Activated T-helper 9 cell treated with anti-CD3 and anti-CD28 coated beads, Interleukin-2, amount 50 U/mL, for 16 hours (primary cell): ENCODE data around the gene CDKAL1.
"Not testable (repeated sequence)": the region's sequence is repeated elsewhere in the genome, so short reads cannot be mapped to it uniquely, and the experiment has no call there.

ENCODE experiments used
- DNase-seq: peaks from one replicate; pipeline ENCODE4 v3.0.0-alpha.2; 2020; ENCODE audit warnings: low read depth

CDKAL1 gene

DNA sequence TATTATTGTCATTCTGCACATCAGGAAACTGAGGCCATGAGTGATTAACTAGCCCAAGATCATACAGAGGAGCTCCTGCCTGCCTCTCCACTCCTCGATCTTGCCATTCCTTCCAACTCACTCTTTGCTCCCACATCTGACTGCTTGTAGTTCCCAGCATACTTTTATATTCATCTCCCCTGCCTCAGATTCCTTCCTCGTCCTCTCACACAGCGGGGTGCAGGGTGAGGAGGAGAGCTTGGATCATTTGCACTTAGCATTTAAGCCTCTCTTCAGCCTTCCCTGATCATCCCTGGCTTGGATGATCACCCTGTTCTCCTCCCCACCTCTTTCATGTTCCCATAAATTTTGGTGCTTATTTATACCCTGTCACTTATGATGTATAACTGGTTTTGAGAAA lies 544.2 kb downstream of the CDKAL1 start:
- no peak for DNase-seq

DNA sequence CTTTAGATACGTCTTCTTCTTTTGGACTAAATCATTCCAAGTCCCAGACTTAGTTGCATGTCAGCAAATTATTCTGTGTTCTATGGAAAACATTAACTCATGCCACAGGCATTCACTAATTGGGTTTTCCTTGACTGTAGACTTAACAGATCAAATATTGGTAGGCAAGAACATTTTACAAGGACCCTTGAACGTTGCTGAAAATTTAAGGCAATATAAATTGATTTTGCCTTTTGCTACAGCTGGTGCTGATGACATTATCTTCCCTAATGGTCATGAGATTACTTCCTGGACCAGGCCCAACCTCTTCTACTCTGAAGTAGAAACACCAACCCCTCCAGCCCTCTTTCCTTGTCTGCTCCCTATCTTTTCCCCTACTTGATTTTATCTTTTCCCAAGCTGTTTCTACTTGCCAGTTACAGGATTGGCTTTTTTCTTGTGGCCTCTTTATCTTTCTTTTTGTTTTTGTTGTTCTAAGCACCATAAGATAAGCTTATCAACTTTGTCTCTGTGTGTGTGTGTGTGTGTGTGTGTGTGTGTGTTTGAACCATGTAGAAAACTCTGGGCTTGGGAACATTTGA lies 545.3 kb downstream of the CDKAL1 start:
- DNase-seq, result no peak

- no peak for DNase-seq
Measured at GRCh38 chr6:21080221-21080620, 546.0 kb downstream of the CDKAL1 start.

DNA sequence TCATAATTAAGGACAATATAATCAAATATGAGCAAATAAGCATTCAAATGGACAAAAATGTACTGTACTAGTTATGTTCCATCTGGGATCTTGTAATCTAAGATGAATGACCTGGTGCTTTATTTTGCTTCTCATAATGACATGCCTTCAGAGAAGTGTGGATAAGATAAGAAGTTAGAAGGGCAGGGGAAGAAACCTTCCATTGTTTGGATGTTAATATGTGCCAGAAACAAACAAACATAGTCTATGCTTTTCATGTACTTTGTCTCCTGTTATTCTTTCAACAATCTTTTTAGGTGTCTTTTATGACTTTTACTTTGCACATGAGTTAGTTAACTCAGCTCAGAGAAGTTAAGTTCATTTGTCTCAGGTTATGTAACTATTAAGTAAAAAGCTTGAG lies 547.8 kb downstream of the CDKAL1 start:
- DNase-seq, result no peak

DNA sequence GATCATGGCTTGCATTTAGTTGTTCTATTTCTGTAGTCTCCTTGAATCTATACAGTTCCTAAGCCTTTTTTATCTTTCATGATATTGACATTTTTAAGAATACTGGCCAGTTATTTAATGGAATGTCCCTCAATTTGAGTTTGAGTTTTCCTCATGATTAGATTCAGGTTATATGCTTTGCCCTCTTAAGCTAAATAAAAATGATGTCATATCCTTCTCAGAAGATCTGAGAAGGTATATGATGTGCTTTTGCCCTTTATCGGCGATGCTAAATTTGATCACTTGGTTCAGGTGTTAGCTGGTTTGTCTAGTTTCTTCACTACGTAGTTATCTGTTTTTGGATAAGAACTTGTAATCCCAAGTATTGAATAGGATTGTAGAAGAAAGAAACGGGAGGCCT lies 549.5 kb downstream of the CDKAL1 start:
- no peak for DNase-seq

GRCh38 chr6:21084656-21085055 lies 550.4 kb downstream of the CDKAL1 start:
- no peak for DNase-seq

- DNase-seq, result no peak
Measured at GRCh38 chr6:21085211-21085610, 551.0 kb downstream of the CDKAL1 start.

- DNase-seq, result no peak
Measured at GRCh38 chr6:21085643-21086042, 551.4 kb downstream of the CDKAL1 start.

DNA sequence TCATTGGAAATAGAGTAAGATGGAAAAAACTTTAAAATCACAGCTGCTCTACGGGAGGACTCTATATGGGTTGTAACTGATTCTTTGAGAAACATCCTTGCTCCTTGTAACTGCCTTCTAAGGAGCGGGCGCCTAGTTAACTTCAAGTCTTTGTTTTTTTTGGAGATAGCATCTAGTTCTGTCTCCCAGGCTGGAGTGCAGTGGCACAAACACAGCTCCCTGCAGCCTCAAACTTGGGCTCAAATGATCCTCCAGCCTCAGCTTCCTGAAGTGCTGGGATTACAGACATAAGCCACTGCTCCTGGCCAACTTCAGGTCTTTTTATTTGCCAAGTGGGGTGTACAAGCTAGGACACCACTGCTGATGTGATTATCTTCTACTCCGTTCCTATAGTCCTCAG lies 552.9 kb downstream of the CDKAL1 start:
- no peak for DNase-seq

- no peak for DNase-seq
Measured at GRCh38 chr6:21091411-21091810, 557.2 kb downstream of the CDKAL1 start.

GRCh38 chr6:21092231-21092772 lies 558.0 kb downstream of the CDKAL1 start:
- DNase-seq, result not testable (repeated sequence)

- DNase-seq, result no peak
Measured at GRCh38 chr6:21095462-21095861, 561.2 kb downstream of the CDKAL1 start.

DNA sequence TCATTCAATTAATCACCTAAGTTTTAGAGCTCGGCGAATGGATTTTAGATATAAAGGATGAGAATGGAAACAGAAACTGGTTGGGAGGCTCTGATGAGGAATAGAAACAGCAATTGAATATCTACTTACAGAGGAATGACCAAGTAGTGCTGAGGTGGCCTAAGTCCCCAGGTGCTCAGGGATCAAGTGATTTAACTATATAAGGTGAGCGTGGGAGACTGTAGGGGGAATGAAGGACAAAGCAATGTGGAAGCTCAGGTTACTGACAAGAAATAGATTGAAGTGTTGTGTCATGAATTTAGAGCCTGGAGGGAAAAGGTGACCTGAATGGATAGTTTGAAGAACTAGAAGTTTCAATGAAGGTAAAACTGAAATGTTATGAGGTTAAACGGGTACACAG lies 563.9 kb downstream of the CDKAL1 start:
- no peak for DNase-seq

DNA sequence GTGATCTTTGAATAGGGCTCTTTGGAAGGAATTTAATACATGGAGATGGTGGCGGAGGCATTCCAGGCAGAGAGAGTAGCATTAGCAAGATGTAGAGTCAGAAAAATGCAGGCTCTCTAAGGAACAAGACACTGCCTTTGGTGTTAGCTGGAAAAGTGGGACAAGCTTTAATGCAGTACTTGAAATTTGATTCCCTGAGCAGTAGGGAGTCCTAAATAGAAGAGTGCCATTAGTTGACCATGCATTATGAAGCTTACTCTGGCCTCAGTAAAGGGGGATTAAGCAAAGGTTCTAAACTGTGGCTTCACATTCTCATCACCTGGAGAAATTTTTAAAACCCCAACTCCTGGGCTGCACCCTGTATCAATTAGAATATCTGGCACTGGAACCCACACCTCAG lies 564.5 kb downstream of the CDKAL1 start:
- DNase-seq, result no peak

- DNase-seq, result no peak
Measured at GRCh38 chr6:21099338-21100314, 565.4 kb downstream of the CDKAL1 start.

GRCh38 chr6:21100991-21101390 lies 566.7 kb downstream of the CDKAL1 start:
- no peak for DNase-seq

DNA sequence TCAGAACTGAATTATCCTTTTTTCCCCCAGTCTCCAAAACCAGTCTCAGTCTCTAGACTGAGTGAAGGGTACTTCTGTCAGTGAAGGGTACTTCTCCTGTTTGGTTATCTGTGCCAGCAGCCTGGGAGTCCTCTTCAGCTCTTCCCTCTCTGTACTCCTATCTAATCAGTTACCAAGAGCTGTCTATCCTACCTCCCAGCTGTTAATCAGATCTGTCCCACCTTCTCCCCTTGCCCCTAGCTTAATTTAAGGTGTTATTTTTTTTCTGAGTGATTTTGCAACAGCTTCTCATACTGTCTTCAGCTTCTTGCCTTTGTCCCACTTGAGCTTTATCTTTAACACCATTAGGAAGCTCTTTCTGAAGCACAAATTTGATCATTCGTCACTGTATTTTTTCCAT lies 567.4 kb downstream of the CDKAL1 start:
- DNase-seq, result no peak

DNA sequence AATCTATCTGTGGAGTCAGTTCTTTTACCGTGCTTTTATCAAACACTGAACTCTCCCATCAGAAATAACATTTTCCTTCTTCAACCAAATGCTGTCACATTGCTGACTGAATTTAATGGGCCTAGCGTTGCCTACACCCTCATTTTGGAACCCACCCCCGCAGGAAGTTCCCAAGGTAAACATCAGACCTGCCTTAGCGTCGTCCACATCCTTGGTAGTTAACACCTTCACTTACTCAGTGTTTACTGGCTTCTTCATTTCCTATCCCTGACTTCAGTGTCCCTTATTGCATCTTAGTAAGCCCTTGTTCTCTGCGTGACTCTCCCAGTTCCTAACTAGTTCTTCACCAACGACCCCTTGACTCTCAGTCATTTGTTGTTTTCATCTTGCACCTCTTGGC lies 567.9 kb downstream of the CDKAL1 start:
- no peak for DNase-seq

DNA sequence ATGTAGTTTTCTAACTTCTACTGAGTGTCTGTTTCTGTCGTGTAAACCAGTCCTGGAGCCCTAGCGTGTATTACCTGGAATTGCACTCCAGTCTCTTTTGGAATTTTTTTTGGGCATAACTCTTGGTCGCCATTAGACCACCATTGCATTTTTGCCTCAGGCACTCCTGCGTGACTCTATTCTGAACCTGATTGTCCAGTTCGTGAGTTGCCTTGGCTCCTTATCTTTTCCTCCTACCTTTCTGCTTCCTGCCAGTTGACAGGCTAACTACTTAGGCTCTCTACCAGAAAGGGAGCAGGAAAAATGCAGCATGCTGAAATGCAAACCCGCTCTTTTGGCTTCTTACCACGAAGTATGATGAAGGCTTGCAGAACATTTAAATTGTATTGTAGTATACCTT lies 568.4 kb downstream of the CDKAL1 start:
- DNase-seq, result no peak

DNA sequence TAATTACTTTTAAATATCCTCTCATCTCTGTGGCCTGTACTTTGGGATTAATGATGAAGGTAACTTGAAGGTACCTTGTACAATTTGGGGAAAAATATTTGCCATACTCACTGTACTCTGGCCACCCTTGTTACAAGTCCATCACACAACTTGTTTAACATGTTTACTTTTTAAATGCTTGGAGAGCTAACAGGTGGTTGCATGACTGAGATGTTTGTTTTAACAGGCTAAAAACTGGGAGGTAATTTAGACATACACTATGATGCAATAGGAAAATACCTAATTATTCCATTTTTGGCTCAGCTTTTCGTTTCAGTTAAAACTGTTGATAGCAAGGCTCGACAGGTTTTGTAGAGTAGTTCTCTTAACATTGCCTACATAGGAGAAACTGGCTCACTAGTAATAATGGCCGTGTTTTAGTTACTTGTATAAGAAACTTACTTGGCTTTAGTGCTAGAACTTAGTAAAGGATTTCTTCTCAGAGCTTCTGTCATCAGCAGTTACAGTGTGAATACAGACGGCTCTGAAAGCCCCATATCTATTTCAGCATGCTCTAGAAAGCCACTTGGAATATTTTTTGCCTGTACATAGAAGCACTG lies 569.5 kb downstream of the CDKAL1 start:
- no peak for DNase-seq

DNA sequence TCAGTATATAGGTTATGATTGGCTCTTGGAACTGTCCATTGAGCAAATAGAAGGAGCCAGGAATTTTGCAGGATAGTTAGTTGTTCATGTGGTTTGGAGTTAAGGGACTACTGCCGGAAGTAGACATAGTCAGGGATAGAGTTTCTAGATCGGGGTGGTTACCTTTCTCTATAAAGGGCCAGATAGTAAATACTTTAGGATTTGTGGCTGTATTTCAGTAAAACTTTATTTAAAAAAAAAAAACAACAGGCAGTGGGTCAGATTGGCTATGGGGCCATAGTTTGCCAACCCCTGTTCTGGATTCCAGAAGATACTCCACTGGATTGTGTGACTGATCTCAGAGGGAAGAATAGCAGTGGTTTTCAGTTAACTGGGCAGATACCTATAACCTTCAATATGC lies 570.0 kb downstream of the CDKAL1 start:
- DNase-seq, result no peak

DNA sequence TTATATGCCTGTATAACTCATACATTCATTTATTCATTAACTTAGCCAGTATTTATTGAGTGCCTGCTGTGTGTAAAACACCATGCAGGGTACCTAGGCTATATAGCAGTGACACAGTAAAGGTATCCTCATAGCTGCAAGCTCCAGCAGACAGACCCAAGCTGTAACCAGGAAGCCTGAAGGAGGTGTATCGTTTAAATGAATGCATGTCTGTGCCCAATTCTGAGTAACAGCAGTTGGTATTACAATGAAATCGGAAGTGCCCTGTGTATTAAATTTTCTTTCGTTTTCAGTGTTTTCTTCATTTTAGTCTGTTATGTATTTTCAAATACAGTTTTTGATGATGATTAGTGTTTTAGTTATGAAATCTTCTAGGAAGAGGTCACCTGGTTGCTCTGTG lies 573.5 kb downstream of the CDKAL1 start:
- DNase-seq, result no peak
